Medulla oblongata (tissue), 1 donor: ENCODE measurements around the gene RAPGEF2.

Experiments used
- DNase-seq: peaks from one replicate; pipeline ENCODE4 v3.0.0-alpha.2; 2015; ENCODE audit errors: extremely low spot score

RAPGEF2 gene

DNA sequence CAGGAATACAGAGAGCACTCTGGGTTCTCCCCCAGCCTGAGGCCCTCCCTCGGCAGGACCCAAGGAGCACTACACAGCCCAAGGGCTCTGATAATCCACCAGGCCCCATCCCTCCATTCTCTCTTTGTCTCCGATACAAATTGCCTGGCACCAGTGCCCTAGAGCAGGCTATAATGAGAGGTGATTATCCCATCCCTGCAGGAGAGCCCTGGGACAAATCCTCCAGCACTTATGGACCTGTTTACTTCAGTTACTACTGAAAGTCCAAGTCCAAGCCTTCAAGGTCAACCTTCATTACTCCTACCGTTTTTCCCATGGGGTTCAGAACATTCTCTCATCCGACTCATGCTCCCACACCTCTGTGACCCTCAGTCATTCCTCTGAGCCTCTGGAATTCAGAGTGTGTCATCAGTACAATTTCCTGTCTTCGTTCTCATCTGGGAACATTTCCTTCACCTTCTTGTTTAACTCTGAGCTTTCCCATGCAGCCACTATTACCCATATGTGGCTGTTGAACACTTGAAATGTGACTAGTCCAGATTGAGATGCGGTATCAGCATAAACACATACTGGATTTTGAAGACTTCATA lies 299.0 kb downstream of the RAPGEF2 start:
- DNase-seq = no peak
